GM13976 (cell line): ENCODE results near the gene PGM1.

Experiments used
- DNase-seq: peaks from one replicate; pipeline ENCODE4 v3.0.0; 2012; ENCODE audit warnings: low spot score
- CTCF ChIP-seq: IDR thresholded peaks from 2 replicates; pipeline ENCODE4 v1.5.1; 2012; ENCODE audit warnings: borderline replicate concordance, mild to moderate bottlenecking; ENCODE audit not compliant: insufficient read depth; ENCODE audit errors: extremely low read depth, missing control alignments, control extremely low read depth
- in situ Hi-C: fragments of 300-500 bp; cut with MboI; formaldehyde crosslinking; loops from one replicate; pipeline ENCODE4 v1.12.0; 2022; ENCODE audit warnings: low sequenced_read_pairs, mixed read lengths, inconsistent platforms; ENCODE audit not compliant: unreplicated experiment

The PGM1 gene

GRCh38 chr1:63607322-63607721, 14.1 kb downstream of the PGM1 start:
- no peak for TF ChIP-seq CTCF
- in situ Hi-C loops = loop anchor here (25.0 kb wide), 2 partner anchors 530 to 630 kb away; no protein-coding TSS in a partner anchor
- no peak for DNase-seq

DNA sequence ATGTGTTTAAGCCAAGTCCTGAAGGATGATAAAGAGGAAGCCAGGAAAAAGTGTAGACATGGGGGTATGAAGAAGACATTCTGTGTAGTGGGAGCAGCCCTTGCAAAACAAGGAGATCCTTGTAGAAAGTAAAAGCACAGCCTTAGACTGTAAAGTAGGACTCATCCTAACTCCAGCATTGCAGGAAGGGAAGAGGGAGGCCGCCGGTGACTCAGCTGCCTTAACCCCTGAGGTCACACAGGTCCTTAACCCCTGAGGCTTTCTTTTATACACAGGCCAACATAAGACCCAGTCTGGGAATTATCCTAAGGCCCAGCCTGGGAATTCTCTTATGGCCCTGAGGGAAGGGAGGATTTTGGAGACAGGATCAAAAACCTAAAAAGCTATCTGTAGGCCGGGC, 18.0 kb downstream of the PGM1 start:
- in situ Hi-C loops = loop anchor here (25.0 kb wide), 2 partner anchors 526 to 626 kb away; no protein-coding TSS in a partner anchor
- no peak for DNase-seq
- no peak for TF ChIP-seq CTCF

DNA sequence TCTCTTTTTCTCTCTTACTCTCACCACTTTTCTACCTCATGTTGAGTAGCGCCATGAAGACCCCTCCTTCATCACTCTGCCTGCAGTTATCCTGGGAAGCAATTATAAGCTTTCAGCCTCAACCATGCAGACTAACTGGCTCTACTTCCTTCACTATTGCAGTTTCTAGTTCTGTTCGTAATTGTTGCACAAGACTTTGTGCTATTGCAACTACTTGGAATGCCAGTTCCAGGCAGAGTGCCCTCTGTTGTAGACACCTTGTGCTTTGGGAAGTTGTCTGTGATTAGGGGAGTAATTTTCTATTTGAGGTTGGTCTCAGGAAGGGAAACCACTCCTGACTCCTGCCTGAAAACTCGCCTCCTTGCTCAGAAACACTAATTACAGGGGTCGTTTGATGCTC, 19.4 kb downstream of the PGM1 start:
- no peak for DNase-seq
- in situ Hi-C loops = loop anchor here (25.0 kb wide), 2 partner anchors 525 to 625 kb away; no protein-coding TSS in a partner anchor
- no peak for TF ChIP-seq CTCF

GRCh38 chr1:63612971-63613370, 19.8 kb downstream of the PGM1 start:
- DNase-seq = no peak
- in situ Hi-C loops = loop anchor here (25.0 kb wide), 2 partner anchors 524 to 624 kb away; no protein-coding TSS in a partner anchor
- no peak for TF ChIP-seq CTCF

DNA sequence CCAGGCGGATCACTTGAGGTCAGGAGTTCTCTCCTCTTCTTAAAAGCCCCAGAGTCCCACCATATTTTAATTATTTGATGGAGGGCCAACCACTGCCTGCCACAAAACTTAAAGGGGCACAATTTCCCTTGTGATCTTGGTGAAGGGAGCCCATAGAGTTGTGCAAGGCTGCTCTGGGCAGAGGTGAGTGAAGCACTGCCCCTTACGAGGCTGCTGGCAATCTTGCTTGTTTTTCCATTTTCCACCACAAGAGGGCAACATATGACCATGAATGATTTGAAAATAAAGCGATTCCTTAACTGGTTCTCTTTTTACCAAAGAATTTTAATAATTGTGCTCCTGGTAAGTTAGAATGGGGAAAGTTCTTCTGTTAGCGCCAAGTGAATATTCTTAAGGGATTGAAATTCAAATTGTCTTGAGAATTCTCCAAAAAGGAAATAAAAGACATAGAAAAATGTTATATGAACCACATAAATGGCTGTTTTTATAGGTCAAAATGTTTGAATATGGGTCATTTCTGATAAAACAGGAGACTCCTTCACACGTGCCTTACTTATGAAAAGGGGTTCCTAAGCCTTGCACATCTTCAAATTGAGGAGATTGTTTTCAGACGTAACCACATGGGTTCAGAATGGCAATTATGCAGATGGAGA, 22.7 kb downstream of the PGM1 start:
- TF ChIP-seq CTCF = peak; percentile 65
- DNase-seq = peak; percentile 61
- in situ Hi-C loops = loop anchor here (25.0 kb wide), 2 partner anchors 521 to 621 kb away; no protein-coding TSS in a partner anchor

GRCh38 chr1:63617450-63617849, 24.2 kb downstream of the PGM1 start:
- in situ Hi-C loops = loop anchor here (25.0 kb wide), 2 partner anchors 520 to 620 kb away; no protein-coding TSS in a partner anchor
- DNase-seq = no peak
- TF ChIP-seq CTCF = no peak
